Thyroid gland (tissue), 4 donors: ENCODE results near the gene ZNF593OS. TPM values are rescaled to one million over a fixed set of nuclear protein-coding genes. Genes with fewer than 3 reads are reported as not detected.

Source experiments
- DNase-seq, 2 donors: peaks; one replicate each; pipeline ENCODE4 v3.0.0-alpha.2; 2019
- H3K27ac ChIP-seq, 3 donors: fragments of 200-600 bp; sonication (generic); 1 replicate in 2 of 3; 2 replicates in 1 of 3; pipeline ENCODE4 v1.5.1; 2016 to 2019; ENCODE audit warnings: mild to moderate bottlenecking in 1 of 3, moderate library complexity in 1 of 3
- H3K27me3 ChIP-seq: fragments of 200-600 bp; sonication (generic); one replicate; pipeline ENCODE4 v1.5.1; 2019
- H3K36me3 ChIP-seq, 2 donors: fragments of 200-600 bp; sonication (generic); one replicate each; pipeline ENCODE4 v1.5.1; 2016 to 2019
- H3K4me1 ChIP-seq, 2 donors: fragments of 200-600 bp; sonication (generic); one replicate each; pipeline ENCODE4 v1.5.1; 2017 to 2019
- H3K4me3 ChIP-seq, 3 donors: fragments of 200-600 bp; sonication (generic); replicated peaks in 1 of 3; 1 replicate in 2 of 3; 2 replicates in 1 of 3; pipeline ENCODE4 v1.5.1; 2016; ENCODE audit warnings: mild to moderate bottlenecking in 1 of 3
- H3K9me3 ChIP-seq: fragments of 200-600 bp; sonication (generic); one replicate; pipeline ENCODE4 v1.5.1; 2017
- POLR2A ChIP-seq, 2 donors: fragments of 450-650 bp; IDR thresholded peaks; one replicate each; pipeline ENCODE4 v1.6.1; 2017; ENCODE audit warnings: antibody characterized with exemption in 2 of 2, mild to moderate bottlenecking in 2 of 2, moderate library complexity in 1 of 2
- WGBS, 2 donors: methylation state at CpG; one replicate each; pipeline ENCODE4 v1.1.5; 2017; 5-methylcytosine and 5-hydroxymethylcytosine counted together
- intact Hi-C: fragments of 100-400 bp; cut with DNase I; formaldehyde crosslinking; loops from one replicate; pipeline ENCODE4 v1.15.1; 2023
- total RNA-seq, 4 donors: library from RNA; depleted of rRNA; stranded (reverse); fragments of >200 nt; gene quantifications; one replicate each; pipeline ENCODE4 v1.2.3, GENCODE V29; 2016
- TF ChIP-seq, protein P1 (sequence below), 6 experiments: fragments of 200-600 bp in 3 of 6; fragments of 450-650 bp in 3 of 6; sonication (generic) in 3 of 6; IDR thresholded peaks; one replicate each; pipeline ENCODE4 v1.5.1; 2016 to 2019; ENCODE audit warnings: antibody characterized with exemption in 6 of 6, mild to moderate bottlenecking in 2 of 6, inconsistent platforms in 1 of 6, moderate library complexity in 1 of 6

Gene ZNF593OS
- total RNA-seq, 4 donors from 2014 or later: 0.33 TPM; not detected in 3

DNA sequence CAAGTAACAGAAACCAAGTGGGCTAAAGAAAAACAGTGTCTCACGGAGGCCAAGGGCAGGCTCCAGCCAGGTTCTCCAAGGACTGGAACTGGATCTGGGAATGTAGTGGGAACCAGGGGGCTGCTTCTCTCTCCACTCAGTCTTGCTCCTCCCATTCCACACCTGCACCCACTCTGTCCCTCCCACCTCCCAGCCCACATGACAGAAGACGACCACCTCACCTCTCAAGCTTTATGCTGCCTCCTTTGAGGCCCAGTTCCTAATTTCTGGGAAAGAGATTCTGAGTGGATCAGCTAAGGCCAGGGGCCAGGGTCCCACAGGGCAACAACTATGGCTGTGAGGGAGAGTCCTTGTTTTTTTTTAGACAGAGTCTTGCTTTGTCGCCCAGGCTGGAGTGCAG, 43.6 kb upstream of the ZNF593OS start:
- Histone ChIP-seq H3K9me3 (no peaks in the 10 kb centered on the region), H3K4me1 (peaks cover 12 to 16% of the 10 kb centered on the region in 2 donors), H3K4me3 (no peak overlapping the region), H3K36me3 (no peaks in the 10 kb centered on the region), H3K27ac (peak overlapping the region; percentile 17 to 63 (median 34)), H3K27me3 (no peaks in the 10 kb centered on the region)
- DNase-seq: no peak
- 43 to 49% methylated on average over 3 of the region's 3 CpGs for WGBS, 2 donors
- TF ChIP-seq, protein P1, sequence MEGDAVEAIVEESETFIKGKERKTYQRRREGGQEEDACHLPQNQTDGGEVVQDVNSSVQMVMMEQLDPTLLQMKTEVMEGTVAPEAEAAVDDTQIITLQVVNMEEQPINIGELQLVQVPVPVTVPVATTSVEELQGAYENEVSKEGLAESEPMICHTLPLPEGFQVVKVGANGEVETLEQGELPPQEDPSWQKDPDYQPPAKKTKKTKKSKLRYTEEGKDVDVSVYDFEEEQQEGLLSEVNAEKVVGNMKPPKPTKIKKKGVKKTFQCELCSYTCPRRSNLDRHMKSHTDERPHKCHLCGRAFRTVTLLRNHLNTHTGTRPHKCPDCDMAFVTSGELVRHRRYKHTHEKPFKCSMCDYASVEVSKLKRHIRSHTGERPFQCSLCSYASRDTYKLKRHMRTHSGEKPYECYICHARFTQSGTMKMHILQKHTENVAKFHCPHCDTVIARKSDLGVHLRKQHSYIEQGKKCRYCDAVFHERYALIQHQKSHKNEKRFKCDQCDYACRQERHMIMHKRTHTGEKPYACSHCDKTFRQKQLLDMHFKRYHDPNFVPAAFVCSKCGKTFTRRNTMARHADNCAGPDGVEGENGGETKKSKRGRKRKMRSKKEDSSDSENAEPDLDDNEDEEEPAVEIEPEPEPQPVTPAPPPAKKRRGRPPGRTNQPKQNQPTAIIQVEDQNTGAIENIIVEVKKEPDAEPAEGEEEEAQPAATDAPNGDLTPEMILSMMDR (IDR thresholded peaks at IDR 0.05): no peak
- no peak for TF ChIP-seq POLR2A (IDR thresholded peaks at IDR 0.05)
- intact Hi-C loops: no loop called here

GRCh38 chr1:26213335-26213905, 41.8 kb upstream of the ZNF593OS start:
- intact Hi-C loops: no loop called here
- Histone ChIP-seq H3K27ac (no peak overlapping the region), H3K4me1 (peaks cover 5 to 10% of the 10 kb centered on the region in 2 donors), H3K27me3 (no peaks in the 10 kb centered on the region), H3K9me3 (no peaks in the 10 kb centered on the region), H3K36me3 (no peaks in the 10 kb centered on the region), H3K4me3 (no peak overlapping the region)
- WGBS, 2 donors: 84 to 85% methylated on average over 6 of the region's 6 CpGs
- no peak for TF ChIP-seq POLR2A (IDR thresholded peaks at IDR 0.05)
- TF ChIP-seq, protein P1 (IDR thresholded peaks at IDR 0.05): no peak
- DNase-seq: peak in 1 of 2 donors; percentile 8

DNA sequence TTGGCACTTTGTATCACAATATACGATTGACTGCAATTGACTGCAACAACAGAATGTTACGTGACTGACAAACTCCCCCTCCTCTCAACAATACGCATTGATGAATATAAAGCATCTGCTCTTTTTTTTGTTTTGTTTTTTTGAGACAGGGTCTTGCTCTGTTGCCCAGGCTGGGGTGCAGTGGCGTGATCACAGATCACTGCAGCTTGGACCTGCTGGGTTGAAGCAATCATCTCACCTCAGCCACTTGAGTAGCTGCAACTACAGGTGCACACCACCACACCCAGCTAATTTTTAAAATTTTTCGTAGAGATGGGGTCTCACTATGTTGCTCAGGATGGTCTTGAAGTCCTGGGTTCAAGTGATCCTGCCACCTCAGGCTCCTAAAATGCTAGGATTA, 41.1 kb upstream of the ZNF593OS start:
- Histone ChIP-seq H3K36me3 (no peaks in the 10 kb centered on the region), H3K27ac (no peak overlapping the region), H3K4me3 (no peak overlapping the region), H3K27me3 (no peaks in the 10 kb centered on the region), H3K9me3 (no peaks in the 10 kb centered on the region), H3K4me1 (peaks cover 3 to 10% of the 10 kb centered on the region in 2 donors)
- no peak for DNase-seq
- TF ChIP-seq, protein P1 (IDR thresholded peaks at IDR 0.05): no peak
- TF ChIP-seq POLR2A (IDR thresholded peaks at IDR 0.05): no peak
- intact Hi-C loops: no loop called here
- WGBS, 2 donors: 91 to 92% methylated on average over 5 of the region's 5 CpGs

DNA sequence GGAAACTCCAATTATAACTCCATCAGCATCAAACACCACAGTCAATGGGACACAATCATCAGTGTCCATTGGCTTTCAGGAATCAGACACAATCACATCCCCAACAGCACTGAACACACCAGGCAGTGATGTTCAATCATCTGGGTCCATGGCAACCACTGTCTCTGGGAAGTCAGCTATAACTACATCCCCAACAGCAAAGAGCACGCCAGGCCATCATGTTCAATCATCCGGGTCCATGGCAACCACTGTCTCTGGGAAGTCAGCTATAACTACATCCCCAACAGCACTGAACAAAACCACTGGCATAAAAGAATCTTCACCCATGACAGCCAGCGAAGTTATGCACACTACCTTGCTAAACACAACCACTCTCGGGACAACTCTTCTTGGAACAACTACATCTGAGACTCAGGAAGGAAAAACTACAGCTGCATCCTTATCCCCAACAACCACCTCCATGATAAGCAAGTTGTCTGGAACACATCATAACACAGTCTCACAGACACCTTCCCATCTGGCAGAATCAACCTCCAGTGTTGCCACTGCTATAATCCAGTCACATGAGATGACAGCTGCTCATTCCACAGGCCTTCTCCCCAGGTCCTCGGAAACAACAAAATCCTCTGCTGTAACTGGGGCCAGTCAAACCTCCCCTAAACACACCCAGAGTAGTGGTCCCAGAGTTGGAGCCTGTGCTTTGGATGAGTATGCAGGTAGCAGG, 38.7 kb upstream of the ZNF593OS start:
- 88 to 89% methylated on average over 5 of the region's 5 CpGs for WGBS, 2 donors
- no peak for TF ChIP-seq POLR2A (IDR thresholded peaks at IDR 0.05)
- TF ChIP-seq, protein P1 (IDR thresholded peaks at IDR 0.05): no peak
- Histone ChIP-seq H3K27ac (no peak overlapping the region), H3K4me3 (no peak overlapping the region), H3K4me1 (peaks cover 3 to 4% of the 10 kb centered on the region in 2 donors), H3K9me3 (no peaks in the 10 kb centered on the region), H3K27me3 (no peaks in the 10 kb centered on the region), H3K36me3 (no peaks in the 10 kb centered on the region)
- no peak for DNase-seq
- intact Hi-C loops: no loop called here

DNA sequence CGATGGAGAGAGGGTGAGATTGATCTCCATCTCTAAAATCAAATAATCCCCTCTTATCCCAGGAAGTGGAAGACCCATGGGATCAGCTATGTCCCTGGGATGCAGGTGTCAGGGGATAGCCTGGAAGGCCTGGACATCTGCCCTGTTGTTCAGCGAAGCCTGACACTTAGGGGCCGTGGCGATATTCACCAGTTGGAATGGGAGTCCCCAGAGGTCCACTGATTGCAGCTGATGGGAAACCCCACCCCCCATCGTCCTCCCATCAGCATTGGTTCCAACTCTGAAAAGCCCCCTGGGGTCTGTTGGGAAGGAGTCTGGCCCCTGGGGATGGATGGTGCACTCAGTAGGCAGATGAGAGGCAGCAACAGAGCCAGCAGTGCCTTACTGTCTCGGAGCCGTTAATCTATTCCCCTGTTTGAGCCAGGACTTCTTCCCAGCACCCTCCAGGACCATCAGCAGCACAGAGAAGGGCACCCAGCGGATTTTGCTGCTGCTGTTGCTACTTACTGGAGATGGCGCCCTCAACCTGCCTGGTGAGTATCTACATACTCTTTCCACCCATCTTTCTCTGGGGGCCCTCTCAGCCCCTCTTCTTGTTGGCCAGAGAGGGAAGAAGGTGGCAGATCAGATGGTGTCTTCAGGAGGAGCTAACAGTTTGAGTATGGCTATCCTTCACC, 32.1 kb upstream of the ZNF593OS start:
- intact Hi-C loops: no loop called here
- WGBS, 2 donors: 65 to 76% methylated on average over 5 to 9 of the region's 9 CpGs
- no peaks in the 10 kb centered on the region for H3K27me3 ChIP-seq
- no peak for TF ChIP-seq POLR2A (IDR thresholded peaks at IDR 0.05)
- TF ChIP-seq, protein P1 (IDR thresholded peaks at IDR 0.05): no peak
- no peak overlapping the region for H3K27ac ChIP-seq
- H3K9me3 ChIP-seq: no peaks in the 10 kb centered on the region
- H3K36me3 ChIP-seq: no peaks in the 10 kb centered on the region
- no peak overlapping the region for H3K4me3 ChIP-seq
- no peak for DNase-seq
- no peaks in the 10 kb centered on the region for H3K4me1 ChIP-seq
